K562 (cell line): Measurements from ENCODE around the gene LYSMD1. TPM values are rescaled to one million over a fixed set of nuclear protein-coding genes. Genes with fewer than 3 reads are reported as not detected.
A peak's percentile ranks its signal among the peaks of the same experiment; 100 is the strongest.

ENCODE experiments used
- BCOR ChIP-seq: fragments of 450-650 bp; IDR thresholded peaks from 2 replicates; pipeline ENCODE4 v1.6.1; 2016
- ELF1 ChIP-seq: fragments of 200-800 bp; sonication (Bioruptor generic); IDR thresholded peaks from 2 replicates; pipeline ENCODE4 v1.6.1; 2016; ENCODE audit warnings: missing genetic modification characterization, missing compliant biosample characterization
- FOXJ3 ChIP-seq: sonication (generic); formaldehyde crosslinking; IDR thresholded peaks from 2 replicates; pipeline ENCODE4 v1.4.0; 2020; ENCODE audit warnings: mild to moderate bottlenecking, missing genetic modification reagents
- FUS ChIP-seq: fragments of 200-400 bp; formaldehyde crosslinking; optimal IDR thresholded peaks from 2 replicates; pipeline ENCODE3; 2017; ENCODE audit warnings: low read depth, low read length
- HCFC1 ChIP-seq: IDR thresholded peaks from 2 replicates; pipeline ENCODE4 v1.6.1; 2012; ENCODE audit warnings: low read depth, low read length, improper control_type of control experiment
- MAFK ChIP-seq: IDR thresholded peaks from 2 replicates; pipeline ENCODE4 v1.6.1; 2011; ENCODE audit warnings: low read length, improper control_type of control experiment
- PRPF4 ChIP-seq: fragments of 200-400 bp; formaldehyde crosslinking; IDR thresholded peaks from one replicate; pipeline ENCODE4 v1.6.1; 2017; ENCODE audit warnings: low read length, low read depth, mild to moderate bottlenecking; ENCODE audit not compliant: insufficient read depth, poor library complexity, severe bottlenecking
- RB1 ChIP-seq: fragments of 450-650 bp; IDR thresholded peaks from 2 replicates; pipeline ENCODE4 v1.6.1; 2017; ENCODE audit warnings: low read depth, mild to moderate bottlenecking
- SMAD1 ChIP-seq: fragments of 150-350 bp; IDR thresholded peaks from 2 replicates; pipeline ENCODE4 v1.6.1; 2014; ENCODE audit warnings: low read length, low read depth; ENCODE audit not compliant: partially characterized antibody
- ZNF140 ChIP-seq: fragments of 250-450 bp; sonication (Bioruptor Pico); IDR thresholded peaks from 2 replicates; pipeline ENCODE4 v1.8.0; 2021; ENCODE audit warnings: moderate library complexity, mild to moderate bottlenecking, inconsistent platforms
- ZNF146 ChIP-seq: IDR thresholded peaks from one replicate; pipeline ENCODE4 v1.6.1; 2018; ENCODE audit warnings: missing compliant biosample characterization; ENCODE audit not compliant: unreplicated experiment
- ZNF830 ChIP-seq: fragments of 250-450 bp; sonication (Bioruptor Pico); IDR thresholded peaks from 2 replicates; pipeline ENCODE4 v1.5.0; 2021; ENCODE audit warnings: mild to moderate bottlenecking
- polyA plus RNA-seq, 8 experiments: library from polyadenylated mRNA; depleted of rRNA in 4 of 8; stranded (reverse) in 5 of 8; unstranded in 3 of 8; fragments of >200 nt; fragmentation: Nextera tagmentation in 2 of 8; fragmentation: Illumina TruSeq in 1 of 8; extraction: Ambion mirVana in 2 of 8; extraction: Trizol in 1 of 8; gene quantifications; 2 replicates each; pipeline versions ENCODE4 v1.2.1 to v1.2.3, GENCODE V29; 2011 to 2014; ENCODE audit warnings: inconsistent platforms in 1 of 8, missing spikeins in 1 of 8
- total RNA-seq, 7 experiments: library from RNA; depleted of rRNA in 6 of 7; stranded (reverse); fragments of >200 nt in 6 of 7; fragmentation: Illumina TruSeq in 2 of 7; extraction: Trizol in 2 of 7; gene quantifications; 2 replicates each; pipeline versions ENCODE4 v1.2.1 to v1.2.3, GENCODE V29; 2011 to 2021; ENCODE audit warnings: low replicate concordance in 1 of 7
- TF ChIP-seq, protein P1 (sequence below), 3 experiments: IDR thresholded peaks in 2 of 3; conservative IDR thresholded peaks in 1 of 3; 2 replicates each; pipeline ENCODE4 v1.5.1; 2011 to 2012; ENCODE audit warnings: low read length in 3 of 3, mild to moderate bottlenecking in 3 of 3, control low read depth in 2 of 3, improper control_type of control experiment in 1 of 3, inconsistent platforms in 1 of 3, low read depth in 1 of 3, mixed read lengths in 1 of 3, moderate library complexity in 1 of 3; ENCODE audit not compliant: insufficient read depth in 2 of 3
- TF ChIP-seq, protein P2 (sequence below): sonication (generic); formaldehyde crosslinking; IDR thresholded peaks from 2 replicates; pipeline ENCODE4 v1.8.0; 2022; ENCODE audit warnings: mild to moderate bottlenecking, missing genetic modification reagents
- TF ChIP-seq, protein P3 (sequence below), 2 experiments: fragments of 250-450 bp in 1 of 2; fragments of 450-650 bp in 1 of 2; sonication (Bioruptor Pico) in 1 of 2; IDR thresholded peaks; 2 replicates each; pipeline versions ENCODE4 v1.6.1 to v1.8.0; 2016 to 2021; ENCODE audit warnings: mild to moderate bottlenecking in 2 of 2, moderate library complexity in 2 of 2, missing compliant biosample characterization in 1 of 2, missing genetic modification characterization in 1 of 2
- TF ChIP-seq, protein P4 (sequence below): sonication (generic); formaldehyde crosslinking; IDR thresholded peaks from 2 replicates; pipeline ENCODE4 v1.8.0; 2023; ENCODE audit warnings: mild to moderate bottlenecking, missing genetic modification reagents
- TF ChIP-seq, protein P5 (sequence below): fragments of 450-650 bp; IDR thresholded peaks from 2 replicates; pipeline ENCODE4 v1.6.1; 2016
- TF ChIP-seq, protein P6 (sequence below): fragments of 250-450 bp; sonication (Bioruptor Pico); IDR thresholded peaks from 2 replicates; pipeline ENCODE4 v1.4.0; 2020; ENCODE audit warnings: mild to moderate bottlenecking

LYSMD1 gene
- total and polyA plus RNA-seq, 9 of the 15 experiments (the other 6 are each of a cell fraction or from before 2014, with no cell fraction given) = 2.2 to 9.4 (median 6.0) TPM

DNA sequence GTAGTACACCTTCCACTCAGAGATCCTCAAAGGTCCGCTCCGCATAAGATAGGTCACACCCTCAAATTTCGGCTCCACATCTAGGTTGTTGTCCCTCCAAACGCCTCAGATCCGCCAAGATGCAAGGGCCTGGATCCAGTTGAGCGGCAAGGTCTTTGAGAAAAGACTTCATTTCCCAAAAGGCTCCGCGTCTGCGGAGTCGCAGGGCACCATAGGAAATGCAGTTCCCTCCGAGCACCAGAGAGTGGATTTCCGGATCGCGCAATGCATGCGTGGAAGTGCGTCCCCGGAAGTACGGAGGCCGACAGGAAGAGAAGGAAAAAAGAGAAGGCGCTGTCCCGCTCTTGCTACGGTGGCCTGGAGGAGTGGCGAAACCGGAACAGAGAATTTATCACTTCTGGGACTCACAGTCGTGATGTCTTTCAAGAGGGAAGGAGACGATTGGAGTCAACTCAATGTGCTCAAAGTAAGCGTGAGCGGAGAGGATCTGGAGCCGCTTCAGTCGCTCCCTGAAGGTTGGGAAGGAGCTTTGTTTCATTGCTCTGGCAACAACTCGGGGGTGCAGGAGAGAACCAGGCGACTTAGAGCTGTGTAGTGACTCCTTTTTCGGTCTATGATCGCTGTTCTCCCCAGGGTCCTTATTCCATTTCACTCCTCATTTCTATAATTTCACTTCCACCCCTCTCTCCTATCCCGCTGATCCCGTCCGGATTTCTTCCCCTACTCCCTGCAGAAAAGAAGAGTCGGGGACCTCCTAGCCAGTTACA lies at the start of gene LYSMD1, which contains the start of gene SCNM1 (continued):
- TF ChIP-seq, protein P1, sequence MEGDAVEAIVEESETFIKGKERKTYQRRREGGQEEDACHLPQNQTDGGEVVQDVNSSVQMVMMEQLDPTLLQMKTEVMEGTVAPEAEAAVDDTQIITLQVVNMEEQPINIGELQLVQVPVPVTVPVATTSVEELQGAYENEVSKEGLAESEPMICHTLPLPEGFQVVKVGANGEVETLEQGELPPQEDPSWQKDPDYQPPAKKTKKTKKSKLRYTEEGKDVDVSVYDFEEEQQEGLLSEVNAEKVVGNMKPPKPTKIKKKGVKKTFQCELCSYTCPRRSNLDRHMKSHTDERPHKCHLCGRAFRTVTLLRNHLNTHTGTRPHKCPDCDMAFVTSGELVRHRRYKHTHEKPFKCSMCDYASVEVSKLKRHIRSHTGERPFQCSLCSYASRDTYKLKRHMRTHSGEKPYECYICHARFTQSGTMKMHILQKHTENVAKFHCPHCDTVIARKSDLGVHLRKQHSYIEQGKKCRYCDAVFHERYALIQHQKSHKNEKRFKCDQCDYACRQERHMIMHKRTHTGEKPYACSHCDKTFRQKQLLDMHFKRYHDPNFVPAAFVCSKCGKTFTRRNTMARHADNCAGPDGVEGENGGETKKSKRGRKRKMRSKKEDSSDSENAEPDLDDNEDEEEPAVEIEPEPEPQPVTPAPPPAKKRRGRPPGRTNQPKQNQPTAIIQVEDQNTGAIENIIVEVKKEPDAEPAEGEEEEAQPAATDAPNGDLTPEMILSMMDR (IDR thresholded peaks at IDR 0.05 in 2 of 3, conservative IDR thresholded peaks at IDR 0.05 in 1 of 3; ENCODE audit: insufficient read depth in 2 of 3, low read depth in 1 of 3, low read length in 3 of 3) = peak in 1 of 3 experiments; percentile 2; a peak in 1 of 6 replicates
- TF ChIP-seq ELF1 (tag) = peak; percentile 100
- TF ChIP-seq FUS = no peak
- no peak for TF ChIP-seq BCOR
- TF ChIP-seq, protein P2, sequence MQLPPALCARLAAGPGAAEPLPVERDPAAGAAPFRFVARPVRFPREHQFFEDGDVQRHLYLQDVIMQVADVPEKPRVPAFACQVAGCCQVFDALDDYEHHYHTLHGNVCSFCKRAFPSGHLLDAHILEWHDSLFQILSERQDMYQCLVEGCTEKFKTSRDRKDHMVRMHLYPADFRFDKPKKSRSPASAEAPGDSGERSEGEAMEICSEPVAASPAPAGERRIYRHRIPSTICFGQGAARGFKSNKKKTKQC (CRISPR knock-in tag) = no peak
- TF ChIP-seq HCFC1 = peak; percentile 99
- peak; percentile 71; the same call in 1 of the 2 replicates for TF ChIP-seq RB1
- peak; percentile 61 for TF ChIP-seq SMAD1
- TF ChIP-seq ZNF140 (CRISPR knock-in tag) = no peak
- TF ChIP-seq FOXJ3 (CRISPR knock-in tag) = no peak
- no peak for TF ChIP-seq ZNF146 (CRISPR knock-in tag)
- TF ChIP-seq, protein P3, sequence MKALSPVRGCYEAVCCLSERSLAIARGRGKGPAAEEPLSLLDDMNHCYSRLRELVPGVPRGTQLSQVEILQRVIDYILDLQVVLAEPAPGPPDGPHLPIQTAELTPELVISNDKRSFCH (CRISPR knock-in tag; IDR thresholded peaks at IDR 0.05) = no peak
- TF ChIP-seq, protein P3 (tag; IDR thresholded peaks at IDR 0.05) = peak; percentile 75
- no peak for TF ChIP-seq PRPF4
- TF ChIP-seq, protein P4, sequence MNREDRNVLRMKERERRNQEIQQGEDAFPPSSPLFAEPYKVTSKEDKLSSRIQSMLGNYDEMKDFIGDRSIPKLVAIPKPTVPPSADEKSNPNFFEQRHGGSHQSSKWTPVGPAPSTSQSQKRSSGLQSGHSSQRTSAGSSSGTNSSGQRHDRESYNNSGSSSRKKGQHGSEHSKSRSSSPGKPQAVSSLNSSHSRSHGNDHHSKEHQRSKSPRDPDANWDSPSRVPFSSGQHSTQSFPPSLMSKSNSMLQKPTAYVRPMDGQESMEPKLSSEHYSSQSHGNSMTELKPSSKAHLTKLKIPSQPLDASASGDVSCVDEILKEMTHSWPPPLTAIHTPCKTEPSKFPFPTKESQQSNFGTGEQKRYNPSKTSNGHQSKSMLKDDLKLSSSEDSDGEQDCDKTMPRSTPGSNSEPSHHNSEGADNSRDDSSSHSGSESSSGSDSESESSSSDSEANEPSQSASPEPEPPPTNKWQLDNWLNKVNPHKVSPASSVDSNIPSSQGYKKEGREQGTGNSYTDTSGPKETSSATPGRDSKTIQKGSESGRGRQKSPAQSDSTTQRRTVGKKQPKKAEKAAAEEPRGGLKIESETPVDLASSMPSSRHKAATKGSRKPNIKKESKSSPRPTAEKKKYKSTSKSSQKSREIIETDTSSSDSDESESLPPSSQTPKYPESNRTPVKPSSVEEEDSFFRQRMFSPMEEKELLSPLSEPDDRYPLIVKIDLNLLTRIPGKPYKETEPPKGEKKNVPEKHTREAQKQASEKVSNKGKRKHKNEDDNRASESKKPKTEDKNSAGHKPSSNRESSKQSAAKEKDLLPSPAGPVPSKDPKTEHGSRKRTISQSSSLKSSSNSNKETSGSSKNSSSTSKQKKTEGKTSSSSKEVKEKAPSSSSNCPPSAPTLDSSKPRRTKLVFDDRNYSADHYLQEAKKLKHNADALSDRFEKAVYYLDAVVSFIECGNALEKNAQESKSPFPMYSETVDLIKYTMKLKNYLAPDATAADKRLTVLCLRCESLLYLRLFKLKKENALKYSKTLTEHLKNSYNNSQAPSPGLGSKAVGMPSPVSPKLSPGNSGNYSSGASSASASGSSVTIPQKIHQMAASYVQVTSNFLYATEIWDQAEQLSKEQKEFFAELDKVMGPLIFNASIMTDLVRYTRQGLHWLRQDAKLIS = no peak
- TF ChIP-seq, protein P5, sequence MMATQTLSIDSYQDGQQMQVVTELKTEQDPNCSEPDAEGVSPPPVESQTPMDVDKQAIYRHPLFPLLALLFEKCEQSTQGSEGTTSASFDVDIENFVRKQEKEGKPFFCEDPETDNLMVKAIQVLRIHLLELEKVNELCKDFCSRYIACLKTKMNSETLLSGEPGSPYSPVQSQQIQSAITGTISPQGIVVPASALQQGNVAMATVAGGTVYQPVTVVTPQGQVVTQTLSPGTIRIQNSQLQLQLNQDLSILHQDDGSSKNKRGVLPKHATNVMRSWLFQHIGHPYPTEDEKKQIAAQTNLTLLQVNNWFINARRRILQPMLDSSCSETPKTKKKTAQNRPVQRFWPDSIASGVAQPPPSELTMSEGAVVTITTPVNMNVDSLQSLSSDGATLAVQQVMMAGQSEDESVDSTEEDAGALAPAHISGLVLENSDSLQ = peak; percentile 48
- no peak; the same call in 1 of the 2 replicates for TF ChIP-seq MAFK
- TF ChIP-seq ZNF830 (CRISPR knock-in tag) = no peak
- TF ChIP-seq, protein P6, sequence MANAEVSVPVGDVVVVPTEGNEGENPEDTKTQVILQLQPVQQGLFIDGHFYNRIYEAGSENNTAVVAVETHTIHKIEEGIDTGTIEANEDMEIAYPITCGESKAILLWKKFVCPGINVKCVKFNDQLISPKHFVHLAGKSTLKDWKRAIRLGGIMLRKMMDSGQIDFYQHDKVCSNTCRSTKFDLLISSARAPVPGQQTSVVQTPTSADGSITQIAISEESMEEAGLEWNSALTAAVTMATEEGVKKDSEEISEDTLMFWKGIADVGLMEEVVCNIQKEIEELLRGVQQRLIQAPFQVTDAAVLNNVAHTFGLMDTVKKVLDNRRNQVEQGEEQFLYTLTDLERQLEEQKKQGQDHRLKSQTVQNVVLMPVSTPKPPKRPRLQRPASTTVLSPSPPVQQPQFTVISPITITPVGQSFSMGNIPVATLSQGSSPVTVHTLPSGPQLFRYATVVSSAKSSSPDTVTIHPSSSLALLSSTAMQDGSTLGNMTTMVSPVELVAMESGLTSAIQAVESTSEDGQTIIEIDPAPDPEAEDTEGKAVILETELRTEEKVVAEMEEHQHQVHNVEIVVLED = peak; percentile 75
